Measurements from ENCODE around the gene GSG1L.

GRCh38 chr16:27867122-27868110, 196.1 kb downstream of the GSG1L start:
- TF ChIP-seq POLR2A (IDR thresholded peaks at IDR 0.05) (no peak), CTCF (IDR thresholded peaks at IDR 0.05) (peak in 5 of 6 experiments; percentile 7 to 44 (median 26))

Measured in adrenal gland (tissue), 5 donors.